Muscle of leg (tissue), 11 donors: ENCODE measurements around the gene TMEM138. TPM values are rescaled to one million over a fixed set of nuclear protein-coding genes. Genes with fewer than 3 reads are reported as not detected.

Source experiments
- DNase-seq: peaks from one replicate; pipeline ENCODE4 v3.0.0; 2013
- H3K27ac ChIP-seq: one replicate; pipeline ENCODE4 v1.5.1; 2013; ENCODE audit warnings: mild to moderate bottlenecking, low read length, control low read depth
- H3K27me3 ChIP-seq: one replicate; pipeline ENCODE4 v1.6.1; 2013; ENCODE audit warnings: low read length; ENCODE audit not compliant: control insufficient read depth, insufficient read depth
- H3K36me3 ChIP-seq: one replicate; pipeline ENCODE4 v1.6.1; 2013; ENCODE audit warnings: low read length; ENCODE audit not compliant: control insufficient read depth, insufficient read depth
- H3K4me1 ChIP-seq: one replicate; pipeline ENCODE4 v1.6.1; 2013; ENCODE audit warnings: low read length; ENCODE audit not compliant: control insufficient read depth, insufficient read depth
- H3K4me3 ChIP-seq: one replicate; pipeline ENCODE4 v1.5.1; 2013; ENCODE audit warnings: low read length, control low read depth
- H3K9me3 ChIP-seq: replicated peaks from 2 replicates; pipeline ENCODE4 v1.6.1; 2013; ENCODE audit warnings: low read depth, low read length; ENCODE audit not compliant: control insufficient read depth
- WGBS: methylation state at CpG from one replicate; pipeline ENCODE4 v1.1.5; 2013; ENCODE audit warnings: missing lambda C conversion rate; ENCODE audit not compliant: insufficient coverage; 5-methylcytosine and 5-hydroxymethylcytosine counted together
- polyA plus RNA-seq, 8 donors: library from polyadenylated mRNA; unstranded; fragments of 120-200 nt; gene quantifications; one replicate each; pipeline versions ENCODE4 v1.2.1 to v1.2.3, GENCODE V29; 2013; ENCODE audit warnings: inconsistent platforms in 1 of 8, low replicate concordance in 1 of 8; ENCODE audit not compliant: insufficient read length in 8 of 8, insufficient read depth in 1 of 8
- total RNA-seq: library from RNA; stranded (reverse); fragments of 120-200 nt; gene quantifications from one replicate; pipeline ENCODE4 v1.2.4, GENCODE V29; 2013

Gene TMEM138
- total and polyA plus RNA-seq, 9 donors: 14.4 to 25.1 (median 20.0) TPM

DNA sequence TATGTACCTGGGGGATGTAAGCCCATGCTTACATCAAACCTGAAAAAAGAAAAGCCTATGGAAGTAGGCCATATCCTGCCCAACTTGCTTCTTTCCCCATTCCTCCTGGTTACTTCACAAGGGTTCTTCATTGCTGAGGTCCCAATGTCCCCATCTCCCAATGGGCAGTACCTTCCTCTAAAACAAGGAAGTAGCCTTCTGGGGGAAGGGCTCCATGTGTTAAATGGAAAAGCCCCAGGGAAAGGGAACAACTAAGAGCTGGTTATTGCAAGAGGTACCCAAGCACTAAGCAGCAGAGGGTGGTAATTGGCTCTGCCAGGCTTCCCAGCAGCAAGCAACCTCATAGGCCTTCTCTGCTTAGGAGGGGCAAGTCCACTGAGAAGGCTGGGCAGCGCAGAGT, 41.5 kb downstream of the TMEM138 start:
- Histone ChIP-seq H3K27ac (no peak overlapping the region), H3K4me3 (no peak overlapping the region), H3K4me1 (no peaks in the 10 kb centered on the region), H3K9me3 (no peaks in the 10 kb centered on the region), H3K27me3 (no peaks in the 10 kb centered on the region), H3K36me3 (peaks cover 76% of the 10 kb centered on the region)
- DNase-seq: no peak
- no CpG with 5 or more reads among the region's 1 CpG for WGBS

DNA sequence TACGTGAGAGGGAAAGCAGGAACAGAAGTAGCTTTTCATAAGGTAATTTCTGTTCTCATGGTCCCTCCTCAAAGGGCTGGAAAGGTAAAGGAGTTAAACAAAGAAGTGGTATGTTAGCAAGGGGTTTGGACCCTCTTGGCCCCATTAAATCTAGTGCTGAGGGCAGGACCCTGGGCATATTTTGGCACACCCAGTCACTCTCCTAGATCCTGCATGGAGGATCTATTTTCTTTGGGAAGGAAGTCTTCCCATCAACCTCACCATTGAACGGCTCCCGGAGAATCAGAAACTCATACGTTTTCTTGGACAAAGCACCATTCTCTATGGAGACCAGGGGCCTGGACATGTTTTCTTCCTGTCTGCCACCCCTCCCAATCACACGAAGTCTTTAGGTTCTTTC, 41.9 kb downstream of the TMEM138 start:
- no peak for DNase-seq
- no peak overlapping the region for H3K27ac ChIP-seq
- no peaks in the 10 kb centered on the region for H3K27me3 ChIP-seq
- H3K4me1 ChIP-seq: no peaks in the 10 kb centered on the region
- 57% methylated on average over 1 of the region's 5 CpGs for WGBS
- H3K9me3 ChIP-seq: no peaks in the 10 kb centered on the region
- peaks cover 76% of the 10 kb centered on the region for H3K36me3 ChIP-seq
- H3K4me3 ChIP-seq: no peak overlapping the region

DNA sequence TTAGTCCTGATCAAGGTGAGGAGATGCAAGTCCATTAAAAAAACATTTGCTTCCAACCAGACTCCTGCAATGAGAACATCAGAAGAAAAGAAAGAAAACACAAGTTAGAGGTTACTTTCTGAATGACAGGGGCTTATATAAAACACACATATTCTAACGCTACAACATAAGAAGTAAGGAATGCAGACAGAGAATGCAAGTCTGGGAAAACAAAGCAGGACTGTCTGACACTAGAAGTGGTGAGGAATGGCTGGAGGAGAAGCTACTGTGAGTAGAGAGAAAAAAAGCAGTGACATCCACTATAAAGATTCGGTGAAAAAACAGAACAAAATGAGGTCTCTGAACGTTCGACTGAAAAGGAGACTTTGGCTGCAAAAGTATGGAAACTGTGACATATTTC, 42.5 kb downstream of the TMEM138 start:
- DNase-seq: no peak
- Histone ChIP-seq H3K9me3 (no peaks in the 10 kb centered on the region), H3K4me3 (no peak overlapping the region), H3K4me1 (no peaks in the 10 kb centered on the region), H3K27me3 (no peaks in the 10 kb centered on the region), H3K27ac (no peak overlapping the region), H3K36me3 (peaks cover 75% of the 10 kb centered on the region)
- WGBS: 74% methylated on average over 3 of the region's 4 CpGs

DNA sequence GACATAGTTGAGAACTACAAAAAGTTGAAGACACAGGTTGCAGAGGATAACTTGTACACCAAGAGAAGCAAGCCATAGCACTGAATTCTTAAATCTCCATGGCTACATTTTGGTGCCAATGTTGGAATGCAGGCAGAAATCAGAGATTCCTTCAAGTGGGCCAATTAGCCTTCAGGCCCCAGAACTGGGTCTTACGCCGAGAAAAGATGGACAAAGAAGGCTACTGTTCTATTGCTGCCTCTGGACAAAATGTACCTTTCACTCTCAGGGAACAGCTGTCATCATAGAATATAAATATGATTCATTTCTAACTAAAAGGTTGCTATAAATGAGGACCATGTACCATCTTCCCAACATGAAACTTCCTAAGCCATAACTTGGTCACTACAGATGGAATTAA, 43.9 kb downstream of the TMEM138 start:
- no peak overlapping the region for H3K27ac ChIP-seq
- no peak overlapping the region for H3K4me3 ChIP-seq
- DNase-seq: no peak
- no peaks in the 10 kb centered on the region for H3K4me1 ChIP-seq
- no peaks in the 10 kb centered on the region for H3K27me3 ChIP-seq
- H3K9me3 ChIP-seq: no peaks in the 10 kb centered on the region
- H3K36me3 ChIP-seq: peaks cover 77% of the 10 kb centered on the region
- WGBS: no CpG with 5 or more reads among the region's 2 CpGs

DNA sequence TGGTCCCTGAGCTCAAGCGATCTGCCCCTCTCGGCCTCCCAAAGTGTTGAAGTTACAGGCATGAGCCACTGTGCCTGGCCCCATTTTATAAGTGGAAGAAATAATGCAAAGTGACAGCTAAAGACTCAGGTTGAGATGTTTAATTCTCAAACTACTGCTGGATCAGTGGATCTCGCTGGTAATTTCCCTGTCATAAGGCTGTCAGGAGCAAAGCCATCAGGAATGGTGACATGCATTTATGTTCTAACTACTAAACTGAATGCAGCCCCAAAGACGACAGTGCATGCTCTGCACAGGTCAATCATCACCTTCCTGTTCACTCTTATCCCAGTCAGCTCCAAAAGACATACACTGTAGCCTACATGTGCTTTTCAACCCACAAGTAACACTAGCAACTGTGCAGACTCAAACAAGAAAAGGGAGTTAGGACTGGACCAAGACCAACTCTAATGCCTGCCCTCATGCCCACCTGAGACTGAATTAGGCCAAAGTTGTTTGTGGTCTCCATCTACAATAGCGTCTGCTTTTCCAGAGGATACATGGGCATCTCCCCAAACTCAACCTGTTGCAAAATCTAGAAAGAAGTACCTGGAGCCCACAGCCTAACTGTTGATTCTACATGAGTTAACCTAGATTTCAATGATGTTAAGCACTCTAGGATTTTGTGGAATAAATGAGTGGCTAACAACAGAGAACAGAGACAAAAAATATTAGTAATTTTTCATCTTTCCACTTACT, 45.0 kb downstream of the TMEM138 start:
- DNase-seq: no peak
- Histone ChIP-seq H3K9me3 (no peaks in the 10 kb centered on the region), H3K27ac (no peak overlapping the region), H3K27me3 (no peaks in the 10 kb centered on the region), H3K4me3 (no peak overlapping the region), H3K36me3 (peaks cover 85% of the 10 kb centered on the region), H3K4me1 (no peaks in the 10 kb centered on the region)
- WGBS: 97% methylated on average over 5 of the region's 5 CpGs

DNA sequence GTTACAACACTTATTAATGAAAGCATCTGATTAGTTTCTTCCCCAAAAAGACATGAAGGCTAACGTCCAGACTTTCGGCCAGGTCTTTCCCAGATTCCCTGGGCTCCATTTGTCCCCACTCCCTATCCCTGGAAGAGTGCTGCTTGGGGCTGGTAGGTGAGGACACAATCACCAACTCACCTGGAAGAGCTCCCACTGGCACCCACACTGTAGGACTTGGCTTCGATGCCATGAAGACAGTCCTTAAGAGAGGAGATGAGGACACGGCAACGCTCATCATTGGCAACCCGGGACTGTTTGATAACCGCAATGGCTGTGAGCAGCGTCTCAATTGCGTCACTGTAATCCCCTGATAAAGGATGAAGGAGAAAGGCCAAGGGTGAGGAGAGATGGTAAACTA, 49.4 kb downstream of the TMEM138 start:
- H3K27ac ChIP-seq: no peak overlapping the region
- H3K36me3 ChIP-seq: peaks cover 86% of the 10 kb centered on the region
- no peaks in the 10 kb centered on the region for H3K4me1 ChIP-seq
- H3K27me3 ChIP-seq: no peaks in the 10 kb centered on the region
- WGBS: 84% methylated on average over 9 of the region's 9 CpGs
- DNase-seq: no peak
- no peaks in the 10 kb centered on the region for H3K9me3 ChIP-seq
- no peak overlapping the region for H3K4me3 ChIP-seq

DNA sequence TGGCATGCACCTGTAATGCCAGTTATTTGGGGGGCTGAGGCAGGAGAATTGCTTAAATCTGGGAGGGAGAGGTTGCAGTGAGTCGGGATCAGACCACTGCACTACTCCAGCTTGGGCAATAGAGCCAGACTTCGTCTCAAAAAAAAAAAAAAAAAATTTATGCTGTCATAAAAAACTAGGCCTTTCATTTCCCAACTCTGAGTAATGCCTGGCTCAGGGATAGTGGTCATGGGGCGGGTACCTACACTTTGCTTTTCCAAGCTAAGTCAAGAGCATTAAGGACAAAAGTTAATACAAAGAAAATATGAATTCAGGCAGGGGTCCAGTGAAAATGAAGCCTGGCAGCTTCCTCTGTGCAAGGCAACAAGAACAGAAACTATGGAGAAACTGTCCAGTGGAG, 51.3 kb downstream of the TMEM138 start:
- DNase-seq: no peak
- H3K36me3 ChIP-seq: peaks cover 87% of the 10 kb centered on the region
- H3K4me1 ChIP-seq: no peaks in the 10 kb centered on the region
- no peaks in the 10 kb centered on the region for H3K9me3 ChIP-seq
- WGBS: no CpG with 5 or more reads among the region's 3 CpGs
- H3K4me3 ChIP-seq: no peak overlapping the region
- H3K27ac ChIP-seq: no peak overlapping the region
- no peaks in the 10 kb centered on the region for H3K27me3 ChIP-seq

DNA sequence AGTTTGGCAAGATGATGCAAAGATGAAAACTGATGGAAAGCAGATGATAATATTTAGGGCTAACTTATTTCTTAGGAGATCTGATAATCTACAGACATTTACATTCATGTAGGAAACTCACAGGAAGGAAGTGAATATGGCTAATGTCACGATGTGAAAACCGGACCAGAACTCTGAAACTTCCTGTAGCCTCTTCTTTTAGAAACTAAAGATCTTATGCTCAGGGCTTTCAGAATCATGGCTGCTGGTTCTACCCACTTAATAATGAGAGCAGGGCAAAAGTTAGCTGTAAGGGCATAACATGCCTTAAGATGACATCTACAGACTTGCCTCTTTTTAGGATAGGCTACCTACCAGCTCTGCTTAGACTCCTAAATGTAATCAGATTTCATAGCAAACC, 52.4 kb downstream of the TMEM138 start:
- no peak for DNase-seq
- WGBS: no CpG with 5 or more reads among the region's 2 CpGs
- Histone ChIP-seq H3K27ac (no peak overlapping the region), H3K4me1 (no peaks in the 10 kb centered on the region), H3K36me3 (peaks cover 87% of the 10 kb centered on the region), H3K9me3 (no peaks in the 10 kb centered on the region), H3K27me3 (no peaks in the 10 kb centered on the region), H3K4me3 (no peak overlapping the region)

DNA sequence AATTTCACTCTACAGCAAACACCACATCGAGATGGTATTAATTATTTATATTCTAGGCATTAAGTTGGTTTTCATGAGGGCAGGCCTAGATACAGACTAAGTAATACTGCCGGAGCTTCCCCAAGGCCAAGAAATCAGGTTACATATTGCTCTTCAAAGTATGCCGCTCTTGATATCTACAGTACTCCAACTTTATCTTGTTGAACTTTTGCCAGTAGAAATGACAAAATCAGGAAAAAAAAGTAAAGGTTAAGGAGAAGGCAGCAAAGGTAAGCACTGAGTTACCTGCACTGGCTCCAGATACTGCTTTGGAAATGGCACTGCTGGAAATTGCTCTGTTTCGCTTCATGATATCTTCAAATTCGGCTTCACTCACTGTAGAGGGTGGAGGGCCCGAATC, 53.2 kb downstream of the TMEM138 start:
- peaks cover 87% of the 10 kb centered on the region for H3K36me3 ChIP-seq
- WGBS: 100% methylated on average over 2 of the region's 6 CpGs

DNA sequence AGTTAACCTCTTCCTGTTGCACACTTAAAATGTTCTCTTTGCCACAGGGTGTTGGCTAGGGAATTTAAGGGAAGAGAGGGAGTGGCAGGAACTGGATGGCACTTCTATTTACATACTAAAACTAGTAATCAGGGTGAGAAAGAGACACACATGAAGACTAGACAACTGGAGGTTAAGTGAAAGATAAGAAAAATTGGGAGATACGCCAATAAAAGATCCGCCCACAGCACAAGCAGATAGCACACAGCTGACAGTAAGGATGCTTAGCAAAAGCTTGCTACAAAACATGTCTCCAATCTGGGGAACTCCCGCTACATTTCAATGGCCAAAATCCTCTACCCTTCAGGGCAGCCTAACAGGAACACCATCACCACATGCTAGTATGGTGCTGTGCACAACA, 54.8 kb downstream of the TMEM138 start:
- no peaks in the 10 kb centered on the region for H3K4me1 ChIP-seq
- peaks cover 83% of the 10 kb centered on the region for H3K36me3 ChIP-seq
- no peak overlapping the region for H3K4me3 ChIP-seq
- 85% methylated on average over 1 of the region's 3 CpGs for WGBS
- no peaks in the 10 kb centered on the region for H3K9me3 ChIP-seq
- no peaks in the 10 kb centered on the region for H3K27me3 ChIP-seq
- no peak overlapping the region for H3K27ac ChIP-seq
- no peak for DNase-seq

More for the DNA sequence above, 53.2 kb downstream of the TMEM138 start:
- Histone ChIP-seq H3K4me1 (no peaks in the 10 kb centered on the region), H3K9me3 (no peaks in the 10 kb centered on the region), H3K27me3 (no peaks in the 10 kb centered on the region), H3K27ac (no peak overlapping the region), H3K4me3 (no peak overlapping the region)
- DNase-seq: no peak

DNA sequence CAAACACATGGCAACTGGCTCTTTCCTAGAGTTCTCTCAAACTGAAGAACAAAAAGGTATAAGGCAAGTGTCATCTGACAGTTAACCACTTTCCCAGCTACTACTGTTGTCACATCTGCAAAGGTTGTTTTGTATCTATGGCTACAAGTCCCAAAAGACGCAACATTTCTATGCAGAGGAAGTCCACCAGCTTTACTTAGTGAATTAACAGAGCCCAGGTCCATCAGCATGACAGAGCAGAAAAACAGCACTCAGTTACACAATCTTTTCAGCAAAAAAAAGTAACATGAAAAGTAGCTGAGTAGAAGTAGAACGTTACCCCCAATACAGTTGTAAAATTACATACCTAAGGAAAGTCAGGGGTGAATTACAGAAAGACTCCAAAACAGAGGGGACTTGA, 55.5 kb downstream of the TMEM138 start:
- Histone ChIP-seq H3K27me3 (no peaks in the 10 kb centered on the region), H3K36me3 (peaks cover 83% of the 10 kb centered on the region), H3K4me1 (no peaks in the 10 kb centered on the region), H3K27ac (peak overlapping the region; percentile 2), H3K9me3 (no peaks in the 10 kb centered on the region), H3K4me3 (no peak overlapping the region)
- DNase-seq: peak; percentile 76
- WGBS: no CpG with 5 or more reads among the region's 2 CpGs
